ENCODE data around the gene THOC1. TPM values are rescaled to one million over a fixed set of nuclear protein-coding genes. Genes with fewer than 3 reads are reported as not detected.

The THOC1 gene
- total and polyA plus RNA-seq, 2 experiments from 2014 or later = 73.0 to 108 TPM

DNA sequence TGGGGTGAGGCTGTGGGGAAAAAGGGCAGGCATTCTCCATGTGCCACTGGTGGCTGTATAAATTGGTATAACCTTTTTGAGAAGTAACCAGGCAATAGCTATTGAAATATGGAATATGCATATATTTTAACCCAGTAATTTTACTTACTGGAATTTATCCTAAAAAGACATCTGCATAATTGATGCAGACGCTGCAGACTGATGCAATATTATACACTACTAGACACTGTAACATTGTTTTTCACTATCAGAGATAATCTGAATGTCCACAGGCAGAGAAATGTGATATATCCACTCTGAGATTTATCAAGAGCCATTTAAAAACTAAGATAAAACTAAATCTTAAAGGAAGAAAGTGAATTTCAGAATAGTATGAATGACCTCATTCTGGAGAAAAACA, 14.7 kb downstream of the THOC1 start (continued):
- TF ChIP-seq, protein P1, sequence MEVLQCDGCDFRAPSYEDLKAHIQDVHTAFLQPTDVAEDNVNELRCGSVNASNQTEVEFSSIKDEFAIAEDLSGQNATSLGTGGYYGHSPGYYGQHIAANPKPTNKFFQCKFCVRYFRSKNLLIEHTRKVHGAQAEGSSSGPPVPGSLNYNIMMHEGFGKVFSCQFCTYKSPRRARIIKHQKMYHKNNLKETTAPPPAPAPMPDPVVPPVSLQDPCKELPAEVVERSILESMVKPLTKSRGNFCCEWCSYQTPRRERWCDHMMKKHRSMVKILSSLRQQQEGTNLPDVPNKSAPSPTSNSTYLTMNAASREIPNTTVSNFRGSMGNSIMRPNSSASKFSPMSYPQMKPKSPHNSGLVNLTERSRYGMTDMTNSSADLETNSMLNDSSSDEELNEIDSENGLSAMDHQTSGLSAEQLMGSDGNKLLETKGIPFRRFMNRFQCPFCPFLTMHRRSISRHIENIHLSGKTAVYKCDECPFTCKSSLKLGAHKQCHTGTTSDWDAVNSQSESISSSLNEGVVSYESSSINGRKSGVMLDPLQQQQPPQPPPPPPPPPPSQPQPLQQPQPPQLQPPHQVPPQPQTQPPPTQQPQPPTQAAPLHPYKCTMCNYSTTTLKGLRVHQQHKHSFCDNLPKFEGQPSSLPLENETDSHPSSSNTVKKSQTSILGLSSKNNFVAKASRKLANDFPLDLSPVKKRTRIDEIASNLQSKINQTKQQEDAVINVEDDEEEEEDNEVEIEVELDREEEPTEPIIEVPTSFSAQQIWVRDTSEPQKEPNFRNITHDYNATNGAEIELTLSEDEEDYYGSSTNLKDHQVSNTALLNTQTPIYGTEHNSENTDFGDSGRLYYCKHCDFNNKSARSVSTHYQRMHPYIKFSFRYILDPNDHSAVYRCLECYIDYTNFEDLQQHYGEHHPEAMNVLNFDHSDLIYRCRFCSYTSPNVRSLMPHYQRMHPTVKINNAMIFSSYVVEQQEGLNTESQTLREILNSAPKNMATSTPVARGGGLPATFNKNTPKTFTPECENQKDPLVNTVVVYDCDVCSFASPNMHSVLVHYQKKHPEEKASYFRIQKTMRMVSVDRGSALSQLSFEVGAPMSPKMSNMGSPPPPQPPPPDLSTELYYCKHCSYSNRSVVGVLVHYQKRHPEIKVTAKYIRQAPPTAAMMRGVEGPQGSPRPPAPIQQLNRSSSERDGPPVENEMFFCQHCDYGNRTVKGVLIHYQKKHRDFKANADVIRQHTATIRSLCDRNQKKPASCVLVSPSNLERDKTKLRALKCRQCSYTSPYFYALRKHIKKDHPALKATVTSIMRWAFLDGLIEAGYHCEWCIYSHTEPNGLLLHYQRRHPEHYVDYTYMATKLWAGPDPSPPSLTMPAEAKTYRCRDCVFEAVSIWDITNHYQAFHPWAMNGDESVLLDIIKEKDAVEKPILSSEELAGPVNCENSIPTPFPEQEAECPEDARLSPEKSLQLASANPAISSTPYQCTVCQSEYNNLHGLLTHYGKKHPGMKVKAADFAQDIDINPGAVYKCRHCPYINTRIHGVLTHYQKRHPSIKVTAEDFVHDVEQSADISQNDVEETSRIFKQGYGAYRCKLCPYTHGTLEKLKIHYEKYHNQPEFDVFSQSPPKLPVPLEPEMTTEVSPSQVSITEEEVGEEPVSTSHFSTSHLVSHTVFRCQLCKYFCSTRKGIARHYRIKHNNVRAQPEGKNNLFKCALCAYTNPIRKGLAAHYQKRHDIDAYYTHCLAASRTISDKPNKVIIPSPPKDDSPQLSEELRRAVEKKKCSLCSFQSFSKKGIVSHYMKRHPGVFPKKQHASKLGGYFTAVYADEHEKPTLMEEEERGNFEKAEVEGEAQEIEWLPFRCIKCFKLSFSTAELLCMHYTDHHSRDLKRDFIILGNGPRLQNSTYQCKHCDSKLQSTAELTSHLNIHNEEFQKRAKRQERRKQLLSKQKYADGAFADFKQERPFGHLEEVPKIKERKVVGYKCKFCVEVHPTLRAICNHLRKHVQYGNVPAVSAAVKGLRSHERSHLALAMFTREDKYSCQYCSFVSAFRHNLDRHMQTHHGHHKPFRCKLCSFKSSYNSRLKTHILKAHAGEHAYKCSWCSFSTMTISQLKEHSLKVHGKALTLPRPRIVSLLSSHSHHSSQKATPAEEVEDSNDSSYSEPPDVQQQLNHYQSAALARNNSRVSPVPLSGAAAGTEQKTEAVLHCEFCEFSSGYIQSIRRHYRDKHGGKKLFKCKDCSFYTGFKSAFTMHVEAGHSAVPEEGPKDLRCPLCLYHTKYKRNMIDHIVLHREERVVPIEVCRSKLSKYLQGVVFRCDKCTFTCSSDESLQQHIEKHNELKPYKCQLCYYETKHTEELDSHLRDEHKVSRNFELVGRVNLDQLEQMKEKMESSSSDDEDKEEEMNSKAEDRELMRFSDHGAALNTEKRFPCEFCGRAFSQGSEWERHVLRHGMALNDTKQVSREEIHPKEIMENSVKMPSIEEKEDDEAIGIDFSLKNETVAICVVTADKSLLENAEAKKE (CRISPR knock-in tag; IDR thresholded peaks at IDR 0.05) = no peak
- TF ChIP-seq STAT1 (IDR thresholded peaks at IDR 0.05; ENCODE audit: unreplicated experiment) (no peak), REST (IDR thresholded peaks at IDR 0.05; ENCODE audit: unreplicated experiment) (no peak), EZH2phosphoT487 (IDR thresholded peaks at IDR 0.05; ENCODE audit: unreplicated experiment) (no peak), ZNF114 (CRISPR knock-in tag; IDR thresholded peaks at IDR 0.05) (no peak)

GRCh38 chr18:251572-251971, 16.3 kb downstream of the THOC1 start:
- Mint-ChIP-seq H3K36me3 (ENCODE audit: low read depth) (peaks cover 73% of the 10 kb centered on the region), H3K4me1 (no peaks in the 10 kb centered on the region), H3K9me3 (no peaks in the 10 kb centered on the region), H3K27me3 (ENCODE audit: insufficient read depth, low read depth, poor library complexity) (no peaks in the 10 kb centered on the region), H3K27ac (no peak overlapping the region), H3K4me3 (no peak overlapping the region)
- Histone ChIP-seq H3K4me3 (no peak overlapping the region), H3K4me2 (no peak overlapping the region), H3K79me2 (replicated peaks; ENCODE audit: insufficient read depth) (no peaks in the 10 kb centered on the region), H3K27ac (ENCODE audit: low read depth) (no peak overlapping the region), H3K4me1 (ENCODE audit: insufficient read depth) (no peaks in the 10 kb centered on the region), H3K36me3 (ENCODE audit: insufficient read depth) (peaks cover 61% of the 10 kb centered on the region), H2AFZ (no peak overlapping the region), H4K20me1 (replicated peaks; ENCODE audit: insufficient read depth) (peaks cover 4% of the 10 kb centered on the region; the same call in 1 of the 2 replicates), H3F3A (replicated peaks; ENCODE audit: low read depth) (no peaks in the 10 kb centered on the region), H3K9me2 (ENCODE audit: insufficient read depth) (no peaks in the 10 kb centered on the region), H3K27me3 (ENCODE audit: insufficient read depth) (no peaks in the 10 kb centered on the region)
- ATAC-seq = no peak
- no peak for DNase-seq (ENCODE audit: low spot score)
- TF ChIP-seq EZH2phosphoT487 (IDR thresholded peaks at IDR 0.05; ENCODE audit: unreplicated experiment) (no peak), ZNF114 (CRISPR knock-in tag; IDR thresholded peaks at IDR 0.05) (no peak), ZNF331 (CRISPR knock-in tag; IDR thresholded peaks at IDR 0.05; ENCODE audit: low read depth) (no peak), NANOG (IDR thresholded peaks at IDR 0.05; ENCODE audit: borderline replicate concordance) (no peak), CREB1 (CRISPR knock-in tag; IDR thresholded peaks at IDR 0.05; ENCODE audit: low read depth) (no peak)
- TF ChIP-seq, protein P2, sequence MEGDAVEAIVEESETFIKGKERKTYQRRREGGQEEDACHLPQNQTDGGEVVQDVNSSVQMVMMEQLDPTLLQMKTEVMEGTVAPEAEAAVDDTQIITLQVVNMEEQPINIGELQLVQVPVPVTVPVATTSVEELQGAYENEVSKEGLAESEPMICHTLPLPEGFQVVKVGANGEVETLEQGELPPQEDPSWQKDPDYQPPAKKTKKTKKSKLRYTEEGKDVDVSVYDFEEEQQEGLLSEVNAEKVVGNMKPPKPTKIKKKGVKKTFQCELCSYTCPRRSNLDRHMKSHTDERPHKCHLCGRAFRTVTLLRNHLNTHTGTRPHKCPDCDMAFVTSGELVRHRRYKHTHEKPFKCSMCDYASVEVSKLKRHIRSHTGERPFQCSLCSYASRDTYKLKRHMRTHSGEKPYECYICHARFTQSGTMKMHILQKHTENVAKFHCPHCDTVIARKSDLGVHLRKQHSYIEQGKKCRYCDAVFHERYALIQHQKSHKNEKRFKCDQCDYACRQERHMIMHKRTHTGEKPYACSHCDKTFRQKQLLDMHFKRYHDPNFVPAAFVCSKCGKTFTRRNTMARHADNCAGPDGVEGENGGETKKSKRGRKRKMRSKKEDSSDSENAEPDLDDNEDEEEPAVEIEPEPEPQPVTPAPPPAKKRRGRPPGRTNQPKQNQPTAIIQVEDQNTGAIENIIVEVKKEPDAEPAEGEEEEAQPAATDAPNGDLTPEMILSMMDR (conservative IDR thresholded peaks at IDR 0.05; ENCODE audit: low read depth in 2 of 2) = no peak
- TF ChIP-seq, protein P3, sequence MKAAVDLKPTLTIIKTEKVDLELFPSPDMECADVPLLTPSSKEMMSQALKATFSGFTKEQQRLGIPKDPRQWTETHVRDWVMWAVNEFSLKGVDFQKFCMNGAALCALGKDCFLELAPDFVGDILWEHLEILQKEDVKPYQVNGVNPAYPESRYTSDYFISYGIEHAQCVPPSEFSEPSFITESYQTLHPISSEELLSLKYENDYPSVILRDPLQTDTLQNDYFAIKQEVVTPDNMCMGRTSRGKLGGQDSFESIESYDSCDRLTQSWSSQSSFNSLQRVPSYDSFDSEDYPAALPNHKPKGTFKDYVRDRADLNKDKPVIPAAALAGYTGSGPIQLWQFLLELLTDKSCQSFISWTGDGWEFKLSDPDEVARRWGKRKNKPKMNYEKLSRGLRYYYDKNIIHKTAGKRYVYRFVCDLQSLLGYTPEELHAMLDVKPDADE (IDR thresholded peaks at IDR 0.05) = no peak

Data from GM23338 (cell line).